CD4-positive, alpha-beta T cell treated with Interleukin-2 at 100 ng/mL for 4 hours (primary cell): ENCODE data around the gene RAB19.
A peak's percentile ranks its signal among the peaks of the same experiment; 100 is the strongest.
"Not testable (repeated sequence)": the region's sequence is repeated elsewhere in the genome, so short reads cannot be mapped to it uniquely, and the experiment has no call there.

Source experiments
- DNase-seq: peaks from one replicate; pipeline ENCODE4 v3.0.0-alpha.2; 2020; ENCODE audit warnings: low spot score

RAB19 gene

GRCh38 chr7:140453785-140454656 is 50.2 kb downstream of the RAB19 start:
- not testable (repeated sequence) for DNase-seq

- no peak for DNase-seq
Observed at GRCh38 chr7:140454657-140455015, 50.8 kb downstream of the RAB19 start.

- no peak for DNase-seq
Observed at GRCh38 chr7:140455743-140456142, 51.9 kb downstream of the RAB19 start.

GRCh38 chr7:140456551-140457051 is 52.7 kb downstream of the RAB19 start:
- no peak for DNase-seq

- DNase-seq: no peak
Observed at GRCh38 chr7:140458201-140458600, 54.3 kb downstream of the RAB19 start.

- DNase-seq: no peak
Observed at GRCh38 chr7:140458916-140459315, 55.1 kb downstream of the RAB19 start.

GRCh38 chr7:140463111-140463510 is 59.3 kb downstream of the RAB19 start:
- DNase-seq: no peak

GRCh38 chr7:140475747-140476333 is 72.0 kb downstream of the RAB19 start:
- DNase-seq: peak; percentile 69

- DNase-seq: no peak
Observed at GRCh38 chr7:140476698-140477261, 72.9 kb downstream of the RAB19 start.
